ENCODE measurements around the gene RXRA. TPM values are rescaled to one million over a fixed set of nuclear protein-coding genes. Genes with fewer than 3 reads are reported as not detected.

Gene RXRA
- total RNA-seq, 1 donor from 2014 or later: 78.1 TPM

GRCh38 chr9:134358026-134358661, 31.9 kb downstream of the RXRA start:
- intact Hi-C loops (cut with DNase I): no loop called here
- ATAC-seq (no peak), DNase-seq (ENCODE audit: low spot score) (no peak)

GRCh38 chr9:134358662-134359319, 32.5 kb downstream of the RXRA start:
- no peak for DNase-seq (ENCODE audit: low spot score)
- intact Hi-C loops (cut with DNase I): no loop called here
- ATAC-seq: no peak

GRCh38 chr9:134359493-134360179, 33.4 kb downstream of the RXRA start:
- DNase-seq (ENCODE audit: low spot score): no peak
- no peak for ATAC-seq
- intact Hi-C loops (cut with DNase I): no loop called here

- intact Hi-C loops (cut with DNase I): no loop called here
- DNase-seq (ENCODE audit: low spot score): no peak
These were observed 34.0 kb downstream of the RXRA start for GRCh38 chr9:134360180-134360759.

GRCh38 chr9:134360897-134361296, 34.6 kb downstream of the RXRA start:
- intact Hi-C loops (cut with DNase I): no loop called here
- DNase-seq (ENCODE audit: low spot score) (no peak), ATAC-seq (no peak)

More at GRCh38 chr9:134360180-134360759, 34.0 kb downstream of the RXRA start:
- ATAC-seq: no peak

GRCh38 chr9:134361426-134361825, 35.2 kb downstream of the RXRA start:
- DNase-seq (ENCODE audit: low spot score) (no peak), ATAC-seq (no peak)
- intact Hi-C loops (cut with DNase I): no loop called here

GRCh38 chr9:134361843-134362414, 35.7 kb downstream of the RXRA start:
- intact Hi-C loops (cut with DNase I): no loop called here
- no peak for DNase-seq (ENCODE audit: low spot score)
- no peak for ATAC-seq

GRCh38 chr9:134363450-134363849, 37.2 kb downstream of the RXRA start:
- ATAC-seq (no peak), DNase-seq (ENCODE audit: low spot score) (no peak)
- intact Hi-C loops (cut with DNase I): no loop called here

- ATAC-seq: no peak
- no peak for DNase-seq (ENCODE audit: low spot score)
- intact Hi-C loops (cut with DNase I): no loop called here
These were observed 38.3 kb downstream of the RXRA start for GRCh38 chr9:134364391-134365114.

GRCh38 chr9:134365115-134365596, 38.9 kb downstream of the RXRA start:
- DNase-seq (ENCODE audit: low spot score) (no peak), ATAC-seq (no peak)
- intact Hi-C loops (cut with DNase I): no loop called here

GRCh38 chr9:134365791-134366222, 39.6 kb downstream of the RXRA start:
- intact Hi-C loops (cut with DNase I): no loop called here
- peak; percentile 84 for ATAC-seq
- peak; percentile 82 for DNase-seq (ENCODE audit: low spot score)

GRCh38 chr9:134366223-134367031, 40.2 kb downstream of the RXRA start:
- DNase-seq (ENCODE audit: low spot score) (peak; percentile 96), ATAC-seq (peak; percentile 92)
- intact Hi-C loops (cut with DNase I): no loop called here

GRCh38 chr9:134367061-134367460, 40.8 kb downstream of the RXRA start:
- DNase-seq (ENCODE audit: low spot score) (no peak), ATAC-seq (no peak)
- intact Hi-C loops (cut with DNase I): no loop called here

GRCh38 chr9:134367791-134368490, 41.7 kb downstream of the RXRA start:
- ATAC-seq (no peak), DNase-seq (ENCODE audit: low spot score) (no peak)
- intact Hi-C loops (cut with DNase I): no loop called here

GRCh38 chr9:134368571-134368970, 42.3 kb downstream of the RXRA start:
- ATAC-seq: no peak
- intact Hi-C loops (cut with DNase I): no loop called here
- DNase-seq (ENCODE audit: low spot score): no peak

GRCh38 chr9:134369416-134370212, 43.4 kb downstream of the RXRA start:
- ATAC-seq (no peak), DNase-seq (ENCODE audit: low spot score) (no peak)
- intact Hi-C loops (cut with DNase I): loop anchor here (5.0 kb wide), 1 partner anchor 197 kb away; no protein-coding TSS in a partner anchor

- no peak for ATAC-seq
- DNase-seq (ENCODE audit: low spot score): no peak
- intact Hi-C loops (cut with DNase I): loop anchor here (5.0 kb wide), 1 partner anchor 198 kb away; no protein-coding TSS in a partner anchor
These were observed 43.9 kb downstream of the RXRA start for GRCh38 chr9:134370213-134370492.
